CD14-positive monocyte (primary cell): ENCODE results near the gene PTPRD. TPM values are rescaled to one million over a fixed set of nuclear protein-coding genes. Genes with fewer than 3 reads are reported as not detected.

Source experiments
- DNase-seq, 3 donors: peaks; one replicate each; pipeline ENCODE4 v3.0.0-alpha.2; 2011 to 2022
- H2AFZ ChIP-seq: 2 replicates; pipeline ENCODE4 v1.6.0; 2012; ENCODE audit warnings: mild to moderate bottlenecking, low read depth, low read length, inconsistent platforms; ENCODE audit not compliant: insufficient read depth, poor library complexity, severe bottlenecking
- H3K27ac ChIP-seq, 2 donors: 1 replicate in 1 of 2; 2 replicates in 1 of 2; pipeline ENCODE4 v1.5.1; 2012 to 2013; ENCODE audit warnings: low read length in 2 of 2, control low read depth in 1 of 2, inconsistent platforms in 1 of 2, low read depth in 1 of 2, mild to moderate bottlenecking in 1 of 2
- H3K27me3 ChIP-seq, 2 donors: one replicate each; pipeline versions ENCODE4 v1.6.0 to v1.6.1; 2011 to 2013; ENCODE audit warnings: low read length in 2 of 2; ENCODE audit not compliant: control insufficient read depth in 2 of 2, insufficient read depth in 2 of 2
- H3K36me3 ChIP-seq, 2 donors: replicated peaks in 1 of 2; 1 replicate in 1 of 2; 2 replicates in 1 of 2; pipeline versions ENCODE4 v1.5.1 to v1.6.1; 2012 to 2013; ENCODE audit warnings: low read length in 2 of 2, control low read depth in 1 of 2, inconsistent platforms in 1 of 2, mild to moderate bottlenecking in 1 of 2; ENCODE audit not compliant: insufficient read depth in 2 of 2, control insufficient read depth in 1 of 2
- H3K4me1 ChIP-seq, 2 donors: 1 replicate in 1 of 2; 2 replicates in 1 of 2; pipeline versions ENCODE4 v1.5.1 to v1.6.1; 2012 to 2013; ENCODE audit warnings: low read length in 2 of 2, control low read depth in 1 of 2, inconsistent platforms in 1 of 2, mild to moderate bottlenecking in 1 of 2, moderate library complexity in 1 of 2; ENCODE audit not compliant: insufficient read depth in 2 of 2, control insufficient read depth in 1 of 2
- H3K4me2 ChIP-seq: replicated peaks from 2 replicates; pipeline ENCODE3; 2012; ENCODE audit warnings: low read length, moderate library complexity, mild to moderate bottlenecking; ENCODE audit not compliant: poor library complexity, severe bottlenecking; ENCODE audit errors: extremely low read depth
- H3K4me3 ChIP-seq, 3 experiments: fragments of 200-600 bp in 1 of 3; sonication (generic) in 1 of 3; replicated peaks in 1 of 3; 1 replicate in 2 of 3; 2 replicates in 1 of 3; pipeline ENCODE4 v1.5.1; 2011 to 2013; ENCODE audit warnings: low read length in 3 of 3, mild to moderate bottlenecking in 3 of 3, control low read depth in 2 of 3, low read depth in 2 of 3, inconsistent platforms in 1 of 3, moderate library complexity in 1 of 3
- H3K79me2 ChIP-seq: 2 replicates; pipeline ENCODE4 v1.6.0; 2012; ENCODE audit warnings: mild to moderate bottlenecking, control low read depth, inconsistent platforms, low read length, moderate library complexity; ENCODE audit not compliant: insufficient read depth
- H3K9ac ChIP-seq: 2 replicates; pipeline ENCODE4 v1.6.0; 2017; ENCODE audit warnings: low read length, mild to moderate bottlenecking; ENCODE audit not compliant: insufficient read depth, poor library complexity, severe bottlenecking
- H3K9me3 ChIP-seq, 2 donors: replicated peaks in 1 of 2; 1 replicate in 1 of 2; 2 replicates in 1 of 2; pipeline versions ENCODE4 v1.5.1 to v1.6.1; 2012 to 2013; ENCODE audit warnings: low read length in 2 of 2, control low read depth in 1 of 2; ENCODE audit not compliant: control insufficient read depth in 1 of 2, insufficient read depth in 1 of 2
- H4K20me1 ChIP-seq: 2 replicates; pipeline ENCODE4 v1.6.0; 2012; ENCODE audit warnings: mild to moderate bottlenecking, low read length, control low read depth, moderate library complexity; ENCODE audit not compliant: insufficient read depth
- H3K27ac Mint-ChIP-seq, 7 donors: one replicate each; pipeline ENCODE4 v1.8.0; 2020; ENCODE audit warnings: mild to moderate bottlenecking in 7 of 7, mixed read lengths in 7 of 7, moderate library complexity in 6 of 7, inconsistent platforms in 2 of 7
- H3K27me3 Mint-ChIP-seq, 3 donors: one replicate each; pipeline ENCODE4 v1.8.0; 2021 to 2022; ENCODE audit warnings: low read depth in 3 of 3, mild to moderate bottlenecking in 3 of 3, mixed read lengths in 3 of 3, moderate library complexity in 3 of 3, inconsistent platforms in 1 of 3
- H3K36me3 Mint-ChIP-seq, 2 donors: one replicate each; pipeline ENCODE4 v1.8.0; 2020; ENCODE audit warnings: mixed read lengths in 2 of 2, inconsistent platforms in 1 of 2, mild to moderate bottlenecking in 1 of 2
- H3K4me1 Mint-ChIP-seq: one replicate; pipeline ENCODE4 v1.8.0; 2020; ENCODE audit warnings: mild to moderate bottlenecking, mixed read lengths
- H3K4me3 Mint-ChIP-seq, 2 donors: one replicate each; pipeline ENCODE4 v1.8.0; 2020; ENCODE audit warnings: mild to moderate bottlenecking in 2 of 2, mixed read lengths in 2 of 2, moderate library complexity in 1 of 2
- H3K9me3 Mint-ChIP-seq, 7 donors: one replicate each; pipeline ENCODE4 v1.8.0; 2020 to 2022; ENCODE audit warnings: mixed read lengths in 7 of 7, mild to moderate bottlenecking in 6 of 7, moderate library complexity in 6 of 7, inconsistent platforms in 2 of 7
- CTCF ChIP-seq: fragments of 200-600 bp; IDR thresholded peaks from one replicate; pipeline ENCODE4 v1.8.0; 2022; ENCODE audit warnings: antibody characterized with exemption, mild to moderate bottlenecking
- WGBS: methylation state at CpG from one replicate; pipeline ENCODE4 v1.1.5; 2013; ENCODE audit warnings: missing lambda C conversion rate; ENCODE audit not compliant: insufficient coverage; 5-methylcytosine and 5-hydroxymethylcytosine counted together
- intact Hi-C, 2 donors: fragments of 100-400 bp; cut with micrococcal nuclease; formaldehyde crosslinking; loops; one replicate each; pipeline versions ENCODE4 v1.15.0 to v1.15.1; 2023
- polyA plus RNA-seq, 3 donors: library from polyadenylated mRNA; depleted of rRNA in 1 of 3; unstranded in 2 of 3; stranded (reverse) in 1 of 3; fragments of 300-500 nt in 2 of 3; fragments of >200 nt in 1 of 3; fragmentation: Illumina TruSeq in 2 of 3; gene quantifications; 1 replicate in 2 of 3; 2 replicates in 1 of 3; pipeline ENCODE4 v1.2.3, GENCODE V29; 2012 to 2021

PTPRD gene
- polyA plus RNA-seq, 3 donors: not detected

DNA sequence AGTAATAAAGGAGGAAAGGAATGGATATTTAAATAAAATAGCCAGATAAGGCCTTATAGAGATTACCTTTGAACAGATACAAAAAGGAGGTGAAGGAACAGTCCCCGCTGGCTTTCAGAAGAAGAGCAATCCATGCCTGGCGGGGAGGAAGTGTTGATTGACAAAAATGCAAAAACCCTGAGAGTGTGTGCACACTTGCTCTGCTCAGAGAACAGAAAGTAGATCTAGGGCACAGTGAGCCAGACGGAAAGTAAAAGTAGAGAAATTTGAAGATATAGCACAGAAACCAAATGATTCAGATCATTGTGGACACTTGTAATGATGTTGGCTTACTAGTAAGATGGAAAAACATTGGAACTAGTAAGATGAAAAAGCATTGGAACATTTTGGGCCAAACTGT, 720.6 kb downstream of the PTPRD start:
- Histone ChIP-seq H3K9ac (no peak overlapping the region), H3K4me1 (no peaks in the 10 kb centered on the region), H3K79me2 (no peaks in the 10 kb centered on the region), H3K9me3 (peaks cover 0 to 4% of the 10 kb centered on the region in 2 donors), H3K4me2 (no peak overlapping the region), H3K36me3 (no peaks in the 10 kb centered on the region), H4K20me1 (no peaks in the 10 kb centered on the region), H3K4me3 (no peak overlapping the region), H3K27ac (no peak overlapping the region), H3K27me3 (no peaks in the 10 kb centered on the region), H2AFZ (no peak overlapping the region)
- no peak for TF ChIP-seq CTCF
- 83% methylated on average over 2 of the region's 3 CpGs for WGBS
- Mint-ChIP-seq H3K4me3 (no peak overlapping the region), H3K36me3 (no peaks in the 10 kb centered on the region), H3K4me1 (no peaks in the 10 kb centered on the region), H3K27ac (no peak overlapping the region), H3K9me3 (peaks cover 0 to 6% (median 4%) of the 10 kb centered on the region in 7 donors), H3K27me3 (peaks cover 0 to 2% (median 0%) of the 10 kb centered on the region in 3 donors)
- DNase-seq: no peak
- intact Hi-C loops: no loop called here

- Histone ChIP-seq H3K27me3 (no peaks in the 10 kb centered on the region), H3K4me1 (no peaks in the 10 kb centered on the region), H3K9me3 (peaks cover 0 to 4% of the 10 kb centered on the region in 2 donors), H2AFZ (no peak overlapping the region), H3K36me3 (no peaks in the 10 kb centered on the region), H4K20me1 (no peaks in the 10 kb centered on the region), H3K4me3 (no peak overlapping the region), H3K79me2 (no peaks in the 10 kb centered on the region), H3K27ac (no peak overlapping the region), H3K9ac (no peak overlapping the region), H3K4me2 (no peak overlapping the region)
- no peaks in the 10 kb centered on the region for H3K27me3 Mint-ChIP-seq
- DNase-seq: no peak
- H3K36me3 Mint-ChIP-seq: no peaks in the 10 kb centered on the region
- no peaks in the 10 kb centered on the region for H3K4me1 Mint-ChIP-seq
- intact Hi-C loops: no loop called here
- no peak for TF ChIP-seq CTCF
- no peak overlapping the region for H3K27ac Mint-ChIP-seq
- no peak overlapping the region for H3K4me3 Mint-ChIP-seq
- peaks cover 0 to 9% (median 3%) of the 10 kb centered on the region in 7 donors for H3K9me3 Mint-ChIP-seq
- no CpG with 5 or more reads among the region's 2 CpGs for WGBS
Observed at GRCh38 chr9:9881692-9882091, 731.1 kb downstream of the PTPRD start.
